ENCODE measurements around the gene TAF15.

- TF ChIP-seq CTCF (IDR thresholded peaks at IDR 0.05), result no peak
- no peak for TF ChIP-seq POLR2A (IDR thresholded peaks at IDR 0.05)
These were observed 22.3 kb upstream of the TAF15 start for GRCh38 chr17:35786941-35787432.

All from testis (tissue), 2 donors.